ENCODE data around the gene RTBDN.

- TF ChIP-seq EZH2phosphoT487 (IDR thresholded peaks at IDR 0.05; ENCODE audit: borderline replicate concordance, low read length) (no peak), CTCF (IDR thresholded peaks at IDR 0.05; ENCODE audit: low read depth, low read length, poor library complexity, severe bottlenecking) (no peak)
Measured at GRCh38 chr19:12834566-12834943, at the start of gene RTBDN.
